HG03159 (cell line): ENCODE data around the gene SPATA13.
"Not testable (repeated sequence)": the region's sequence is repeated elsewhere in the genome, so short reads cannot be mapped to it uniquely, and the experiment has no call there.

ENCODE experiments used
- ATAC-seq: cut with Tn5 transposase; IDR thresholded peaks from one replicate; pipeline ENCODE4 v1.9.1; 2021; ENCODE audit warnings: mild to moderate bottlenecking, moderate library complexity; ENCODE audit not compliant: unreplicated experiment

Gene SPATA13

GRCh38 chr13:24160458-24161009 is at the start of gene SPATA13:
SPATA13 (plus strand) TSS chr13:24160720; CDS start chr13:24222930, 62,210 bp downstream.
- ATAC-seq: peak; percentile 73

GRCh38 chr13:24112791-24113190 is 47.7 kb upstream of the SPATA13 start:
- no peak for ATAC-seq

- no peak for ATAC-seq
Observed at GRCh38 chr13:24115671-24116070, 44.8 kb upstream of the SPATA13 start.

- ATAC-seq: no peak
Observed at GRCh38 chr13:24116131-24116530, 44.4 kb upstream of the SPATA13 start.

- ATAC-seq: no peak
Observed at GRCh38 chr13:24118576-24118975, 41.9 kb upstream of the SPATA13 start.

- ATAC-seq: no peak
Observed at GRCh38 chr13:24119626-24120508, 40.7 kb upstream of the SPATA13 start.

GRCh38 chr13:24122045-24122444 is 38.5 kb upstream of the SPATA13 start:
- ATAC-seq: not testable (repeated sequence)

- no peak for ATAC-seq
Observed at GRCh38 chr13:24122569-24122968, 38.0 kb upstream of the SPATA13 start.

- no peak for ATAC-seq
Observed at GRCh38 chr13:24123761-24124160, 36.8 kb upstream of the SPATA13 start.

- peak; percentile 90 for ATAC-seq
Observed at GRCh38 chr13:24124789-24125476, 35.6 kb upstream of the SPATA13 start.

GRCh38 chr13:24127116-24127631 is 33.3 kb upstream of the SPATA13 start:
- ATAC-seq: peak; percentile 62

- ATAC-seq: no peak
Observed at GRCh38 chr13:24128112-24128511, 32.4 kb upstream of the SPATA13 start.

- no peak for ATAC-seq
Observed at GRCh38 chr13:24128962-24129361, 31.6 kb upstream of the SPATA13 start.

- no peak for ATAC-seq
Observed at GRCh38 chr13:24129914-24130774, 30.4 kb upstream of the SPATA13 start.

GRCh38 chr13:24131749-24132148 is 28.8 kb upstream of the SPATA13 start:
- ATAC-seq: no peak

- no peak for ATAC-seq
Observed at GRCh38 chr13:24133021-24133795, 27.3 kb upstream of the SPATA13 start.

GRCh38 chr13:24134231-24134630 is 26.3 kb upstream of the SPATA13 start:
- no peak for ATAC-seq

GRCh38 chr13:24134757-24135156 is 25.8 kb upstream of the SPATA13 start:
- ATAC-seq: no peak

- ATAC-seq: no peak
Observed at GRCh38 chr13:24135674-24136300, 24.7 kb upstream of the SPATA13 start.
